ENCODE data around the gene PCNA.

The PCNA gene

GRCh38 chr20:5119435-5120184 lies at the start of gene PCNA:
TSS of gene PCNA (minus strand) at chr20:5119958. CDS start at chr20:5119798, 160 bp downstream.
- DNase-seq = peak; percentile 94

- DNase-seq = no peak
These were observed 49.1 kb upstream of the PCNA start for GRCh38 chr20:5168651-5169396.

DNA sequence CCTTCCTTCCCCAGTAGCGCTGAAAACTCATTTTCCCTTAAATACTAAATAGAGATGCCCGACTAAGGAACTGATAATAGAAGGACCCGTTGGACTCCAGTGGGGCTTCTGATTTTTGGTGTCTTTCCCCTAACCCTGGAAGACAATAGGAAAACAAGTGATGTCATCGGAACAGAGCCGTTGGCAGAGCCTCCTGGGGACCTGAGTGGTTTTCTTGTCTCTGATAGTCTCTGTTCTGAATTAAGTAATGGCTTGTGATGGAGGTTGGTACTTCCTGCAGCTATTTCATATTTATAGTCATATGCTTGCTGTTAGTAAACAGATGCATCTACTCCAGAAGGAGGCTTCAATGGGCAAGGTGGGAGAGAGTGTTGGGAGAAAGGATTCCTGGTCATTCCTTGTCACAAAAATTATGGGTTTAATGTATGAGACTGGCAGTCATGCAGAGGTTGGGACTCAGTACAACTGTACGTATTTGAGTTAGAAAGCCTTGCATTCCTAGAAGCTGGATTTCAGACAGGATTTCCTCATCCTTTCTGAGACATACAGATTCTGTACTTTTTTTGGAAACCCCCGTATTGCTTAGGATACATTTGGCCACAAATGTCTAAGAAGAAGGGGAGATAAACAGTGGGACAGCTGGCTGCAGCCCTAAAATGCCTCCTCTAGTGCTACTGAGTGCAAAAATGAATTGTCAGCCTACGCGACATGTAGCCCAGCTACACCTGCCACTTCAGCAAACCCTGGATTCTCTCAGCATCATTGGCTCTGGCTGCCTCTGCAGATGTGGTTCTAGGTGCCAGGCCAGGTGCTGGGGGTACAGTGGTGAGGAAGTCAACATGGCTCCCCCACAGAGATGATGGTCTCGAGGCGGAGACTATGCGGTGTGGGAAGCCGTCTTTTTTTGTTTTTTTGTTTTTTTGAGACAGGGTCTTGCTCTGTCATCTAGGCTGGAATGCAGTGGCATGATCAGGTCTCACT lies 45.2 kb upstream of the PCNA start:
- no peak for DNase-seq

DNA sequence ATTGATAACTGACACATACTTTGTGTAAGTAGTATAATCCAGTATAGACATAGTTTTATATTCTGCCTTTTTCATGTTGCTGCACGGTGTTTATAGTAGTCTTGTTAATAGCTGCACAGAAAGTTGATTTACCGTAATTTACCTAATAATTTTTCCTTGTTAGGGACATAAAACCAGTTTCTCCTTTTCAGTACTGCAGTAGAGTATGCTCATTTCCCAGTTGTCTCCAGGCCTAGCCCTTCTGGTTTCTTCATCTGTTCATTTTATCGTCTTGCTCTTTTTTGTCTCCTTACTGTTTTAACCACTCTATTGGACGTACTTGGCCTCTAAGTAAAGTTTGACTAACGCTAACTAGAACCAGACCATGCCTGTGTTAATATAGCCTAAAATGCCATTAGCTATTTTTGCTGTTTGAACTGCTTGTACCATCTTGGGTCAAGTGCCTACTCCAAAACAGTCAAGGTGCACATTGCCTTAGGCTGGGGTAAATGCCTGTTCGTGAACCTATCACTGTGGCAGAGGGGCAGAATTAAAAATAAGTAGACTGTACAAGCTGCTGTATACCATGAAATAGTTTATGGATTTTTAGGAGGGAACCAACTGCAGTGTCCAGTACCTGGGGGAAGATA lies 41.9 kb upstream of the PCNA start:
- DNase-seq = no peak

DNA sequence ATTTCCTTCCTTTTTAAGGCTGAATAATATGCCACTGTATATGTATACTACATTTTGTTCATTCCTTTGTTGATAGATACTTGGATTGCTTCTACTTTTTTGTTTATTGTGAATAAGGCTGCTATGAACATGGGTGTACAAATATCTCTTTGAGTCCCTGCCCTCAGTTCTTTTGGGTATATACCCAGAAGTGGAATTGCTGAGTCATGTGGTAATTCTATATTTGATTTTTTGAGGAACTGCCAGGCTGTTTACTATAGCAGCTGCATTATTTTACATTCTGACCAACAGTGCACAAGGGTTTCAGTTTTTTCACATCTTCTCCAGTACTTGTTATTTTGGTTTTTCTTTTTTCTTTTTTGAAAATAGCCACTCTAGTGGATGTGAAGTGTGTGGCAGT lies 41.1 kb upstream of the PCNA start:
- DNase-seq = no peak

GRCh38 chr20:5159928-5160327 lies 40.2 kb upstream of the PCNA start:
- DNase-seq = no peak

DNA sequence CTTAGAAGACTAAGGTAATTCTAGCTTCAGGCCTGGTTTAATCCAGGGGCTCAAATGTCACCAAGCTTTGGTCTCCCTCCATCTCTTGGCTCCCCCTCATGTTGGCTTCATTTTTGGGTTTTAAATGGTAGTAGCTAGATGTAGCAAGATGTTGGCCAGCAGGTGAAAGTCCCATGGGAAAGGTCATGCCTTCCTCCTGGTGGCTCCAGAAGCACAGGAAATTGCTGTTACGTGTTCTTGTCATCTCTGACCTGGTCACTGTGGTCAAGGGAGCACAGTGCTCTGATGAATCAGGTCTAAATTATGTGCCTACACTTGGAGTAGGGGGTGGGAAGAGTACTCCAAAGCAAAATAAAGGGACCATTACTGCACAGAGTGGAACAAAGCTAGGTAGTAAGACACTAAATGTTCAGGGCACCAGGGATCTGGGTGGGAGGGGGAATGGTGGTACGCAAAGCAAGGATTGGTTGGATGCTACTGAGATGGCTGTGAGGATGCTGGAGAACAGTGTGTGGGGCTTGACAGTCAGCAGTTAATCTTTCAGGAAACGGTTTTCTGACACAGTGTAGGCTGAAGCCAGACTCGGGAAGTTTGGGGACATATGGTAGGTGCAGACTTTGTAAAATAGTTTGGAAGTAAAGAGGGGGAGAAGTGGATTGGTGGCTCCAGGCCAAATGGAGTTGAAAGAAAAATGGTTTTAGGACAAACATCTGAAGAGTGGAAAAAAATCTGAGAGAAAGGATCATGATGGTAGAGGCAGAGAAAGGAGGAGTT lies 37.1 kb upstream of the PCNA start:
- no peak for DNase-seq

DNA sequence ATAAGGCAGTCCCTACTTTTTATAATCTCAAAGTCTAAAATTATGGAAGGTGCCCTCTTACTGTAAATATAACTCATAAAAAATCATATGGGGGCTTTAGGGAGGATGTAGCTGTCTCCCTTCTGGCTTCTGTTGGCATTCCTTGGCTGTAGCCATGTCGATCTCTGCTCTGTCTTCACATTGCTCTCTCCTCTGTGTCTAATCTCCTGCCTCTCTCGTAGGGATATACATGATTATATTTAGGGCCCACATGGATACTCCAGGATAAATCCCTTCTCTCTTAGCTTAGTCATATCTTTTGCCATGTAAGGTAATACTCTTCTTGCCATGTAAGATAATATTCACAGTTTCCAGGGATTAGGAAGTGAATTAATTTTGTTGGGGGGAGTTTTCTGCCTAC lies 35.6 kb upstream of the PCNA start:
- DNase-seq = no peak

GRCh38 chr20:5154543-5154925 lies 34.8 kb upstream of the PCNA start:
- DNase-seq = no peak

GRCh38 chr20:5153612-5154542 lies 34.1 kb upstream of the PCNA start:
- DNase-seq = no peak

GRCh38 chr20:5153152-5153467 lies 33.4 kb upstream of the PCNA start:
- no peak for DNase-seq

DNA sequence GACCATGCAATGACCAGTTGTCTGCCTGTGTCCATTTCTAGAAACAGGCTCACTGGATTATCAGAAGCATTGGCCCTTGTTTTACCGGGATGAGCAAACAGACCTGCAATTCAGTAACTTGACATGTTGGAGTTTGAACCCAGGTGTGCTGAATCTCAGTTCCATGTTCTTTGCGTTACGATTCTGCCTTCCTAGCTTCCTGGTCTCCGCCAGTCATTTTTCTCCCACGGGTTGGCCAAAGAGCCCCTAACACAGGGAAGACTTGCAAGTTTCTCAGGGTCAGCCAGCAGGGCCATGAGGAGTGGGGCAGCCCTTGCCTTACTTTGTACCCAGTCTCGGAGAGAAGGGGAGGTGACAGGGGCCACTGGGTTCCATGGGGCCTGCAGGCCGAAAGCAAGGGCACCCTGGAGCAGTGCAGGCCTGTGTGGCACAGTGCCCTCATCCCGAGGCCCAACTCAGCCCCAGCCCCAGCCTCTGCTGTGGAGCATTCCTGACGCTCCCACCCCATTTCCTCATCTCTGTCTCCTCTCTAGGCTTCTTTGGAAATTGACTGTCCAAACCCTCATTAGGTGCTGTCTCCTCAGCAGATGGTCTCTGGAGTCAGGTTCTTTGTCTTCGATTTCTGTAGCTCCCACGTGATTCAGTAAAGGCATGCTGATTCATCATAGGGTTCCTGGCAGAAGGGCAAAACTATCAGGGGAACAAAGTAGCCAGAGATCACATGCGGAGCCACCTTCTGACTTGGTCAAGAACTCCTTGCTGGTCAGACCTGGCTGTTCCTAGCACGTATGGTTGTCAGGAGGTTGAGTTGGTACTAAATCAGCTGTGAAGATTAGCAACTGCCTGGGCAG lies 30.7 kb upstream of the PCNA start:
- no peak for DNase-seq

GRCh38 chr20:5149892-5150225 lies 30.1 kb upstream of the PCNA start:
- no peak for DNase-seq

DNA sequence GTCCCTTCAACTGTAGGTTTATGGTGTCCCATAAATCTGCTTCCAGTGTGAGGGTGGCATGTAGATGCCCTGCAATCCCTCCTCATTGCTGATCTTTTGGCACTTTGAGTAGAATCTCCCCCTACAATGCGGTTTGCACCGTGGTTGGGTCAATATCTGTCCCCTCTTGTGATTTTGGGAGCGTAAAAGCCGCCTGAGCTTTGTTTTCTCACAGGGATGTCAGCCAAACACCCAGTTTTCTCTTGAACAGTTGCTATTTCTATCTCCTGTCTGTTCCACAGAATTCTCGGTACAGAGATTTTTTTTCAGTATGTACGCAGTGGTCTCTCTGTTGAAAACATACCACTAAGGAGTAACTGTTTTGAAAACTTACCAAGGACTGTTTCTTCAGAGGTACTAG lies 28.8 kb upstream of the PCNA start:
- DNase-seq = no peak

DNA sequence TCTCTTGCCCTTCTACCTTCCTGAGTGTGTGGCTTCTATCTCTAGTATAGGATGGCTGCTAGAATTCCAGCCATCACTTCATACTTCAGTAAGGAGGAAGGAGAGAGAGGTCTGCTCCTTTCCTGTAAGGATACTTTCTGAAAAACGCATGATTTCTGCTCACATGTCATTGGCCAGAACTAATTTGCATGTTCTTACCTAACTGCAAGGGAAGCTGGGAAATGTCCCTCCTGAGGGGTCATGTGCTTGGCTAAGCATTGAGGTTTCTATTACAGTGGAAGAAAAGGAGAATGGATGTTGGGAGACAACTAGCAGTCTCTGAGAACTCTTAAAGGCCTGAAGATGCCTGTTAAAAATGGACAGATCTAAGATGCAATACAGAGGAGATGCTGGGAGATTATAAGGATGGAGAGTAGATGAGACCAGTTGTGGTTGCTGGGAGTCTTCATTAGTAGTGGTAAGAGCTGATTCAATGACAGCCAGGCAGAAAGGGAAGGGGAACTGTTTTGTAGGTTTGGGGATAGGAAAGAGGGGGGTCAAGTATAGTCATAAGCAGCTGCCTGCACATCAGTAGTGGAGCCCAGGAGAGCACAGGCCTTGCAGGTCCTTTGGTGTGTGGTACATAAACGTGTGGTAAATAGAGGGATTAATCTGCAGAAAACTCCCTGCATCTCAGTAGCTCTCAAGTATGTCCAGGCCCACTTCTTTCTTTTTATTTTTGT lies 27.3 kb upstream of the PCNA start:
- no peak for DNase-seq

GRCh38 chr20:5146099-5146668 lies 26.4 kb upstream of the PCNA start:
- no peak for DNase-seq

DNA sequence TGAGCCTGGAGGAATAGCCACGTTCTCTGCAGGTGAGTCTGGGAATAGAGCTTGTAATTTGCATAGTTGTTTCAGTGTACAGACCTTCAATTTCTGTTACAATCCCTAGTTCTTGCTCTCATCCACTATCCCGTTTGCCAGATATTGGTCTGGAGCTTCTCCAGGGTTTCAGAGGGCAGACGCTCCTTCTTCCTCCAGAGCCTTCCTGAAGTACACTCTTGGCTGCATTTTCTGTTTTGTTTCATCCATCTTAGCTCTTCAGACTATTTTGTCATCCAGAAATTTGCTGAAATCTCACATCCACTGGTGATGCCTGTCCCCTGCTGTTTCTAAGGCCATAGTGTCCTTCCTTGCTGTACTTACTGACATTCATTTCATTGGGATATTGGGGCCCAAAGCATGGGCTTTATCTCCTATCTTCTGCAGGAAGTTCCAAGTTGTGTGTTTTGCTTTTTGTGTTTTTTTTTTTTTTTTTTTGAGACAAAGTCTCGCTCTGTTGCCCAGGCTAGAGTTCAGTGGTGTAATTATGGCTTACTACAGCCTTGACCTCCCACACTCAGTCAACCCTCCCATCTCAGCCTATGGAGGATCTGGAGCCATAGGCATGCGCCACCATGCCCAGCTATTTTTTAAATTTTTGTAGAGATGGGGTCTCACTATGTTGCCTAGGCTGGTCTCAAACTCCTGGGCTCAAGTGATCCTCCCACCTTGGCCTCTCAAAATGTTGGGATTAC lies 25.8 kb upstream of the PCNA start:
- DNase-seq = no peak

GRCh38 chr20:5143851-5144250 lies 24.1 kb upstream of the PCNA start:
- DNase-seq = no peak

Measured in CD4-positive, alpha-beta T cell treated with Interleukin-10 for 1 hour (primary cell).